Activated CD8-positive, alpha-beta memory T cell treated with anti-CD3 and anti-CD28 coated beads, Interleukin-2, amount 50 U/mL, for 1 hour (primary cell): ENCODE results near the gene POLR2J2.
"Not testable (repeated sequence)": the region's sequence is repeated elsewhere in the genome, so short reads cannot be mapped to it uniquely, and the experiment has no call there.

Experiments used
- DNase-seq: peaks from one replicate; pipeline ENCODE4 v3.0.0-alpha.2; 2020; ENCODE audit errors: extremely low read depth

Gene POLR2J2

DNA sequence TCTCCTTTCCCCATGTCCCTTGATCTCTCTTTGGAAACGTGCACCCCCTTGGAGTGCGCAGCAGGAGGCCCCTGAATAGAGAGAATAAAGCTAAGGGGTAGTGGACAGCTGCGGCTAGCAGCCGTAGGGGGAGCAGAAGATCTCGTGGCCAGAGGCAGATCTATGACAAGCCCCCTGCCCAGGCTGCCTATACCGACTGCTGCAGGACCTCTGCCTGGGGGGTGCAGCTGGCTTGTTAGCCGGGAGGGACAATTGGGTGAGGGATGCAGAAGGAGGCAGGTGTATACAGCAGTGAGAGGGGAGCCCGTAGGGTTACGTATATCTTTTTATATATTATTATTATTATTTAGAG, 469 bp upstream of the POLR2J2 start:
- not testable (repeated sequence) for DNase-seq

DNA sequence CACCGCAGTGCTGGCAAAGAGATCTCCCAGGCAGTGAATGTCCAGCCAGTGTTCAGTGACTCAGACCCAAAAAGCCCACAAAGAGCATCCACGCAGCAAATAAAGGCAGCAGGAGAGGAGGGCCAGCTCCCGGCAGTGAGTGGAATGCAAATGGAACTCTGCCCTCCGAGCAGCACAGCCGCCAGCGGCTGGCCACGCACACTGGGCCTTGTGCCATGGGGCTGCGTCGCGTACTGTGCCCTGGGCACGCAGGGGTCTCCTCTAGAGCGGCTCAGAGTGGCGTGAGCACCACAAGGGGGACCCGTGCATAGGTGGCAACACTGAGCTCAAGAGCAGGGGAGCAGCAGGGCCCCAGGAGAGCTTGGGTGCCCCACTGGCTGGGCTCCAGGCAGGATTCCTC, 3.9 kb downstream of the POLR2J2 start:
- DNase-seq = not testable (repeated sequence)

DNA sequence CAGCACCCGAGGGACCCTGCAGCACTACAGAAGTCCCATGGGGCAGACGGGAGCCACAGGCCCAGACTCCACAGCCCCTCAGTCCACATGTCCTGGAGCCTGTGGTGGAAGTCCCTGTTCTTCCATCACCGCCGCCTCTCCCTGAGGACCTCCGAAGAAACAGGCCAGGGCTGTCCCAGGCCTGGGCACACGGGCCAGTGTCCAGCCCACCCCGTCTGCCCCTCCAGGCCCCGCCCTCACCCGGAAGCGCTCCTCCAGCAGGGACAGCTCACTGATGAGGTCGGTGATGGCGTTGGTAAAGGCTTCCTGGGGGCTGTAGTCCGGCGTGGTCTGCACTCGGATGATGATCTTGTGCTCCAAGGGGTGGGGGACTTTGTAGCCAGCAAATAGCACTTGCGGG, 4.6 kb downstream of the POLR2J2 start:
- DNase-seq = not testable (repeated sequence)

DNA sequence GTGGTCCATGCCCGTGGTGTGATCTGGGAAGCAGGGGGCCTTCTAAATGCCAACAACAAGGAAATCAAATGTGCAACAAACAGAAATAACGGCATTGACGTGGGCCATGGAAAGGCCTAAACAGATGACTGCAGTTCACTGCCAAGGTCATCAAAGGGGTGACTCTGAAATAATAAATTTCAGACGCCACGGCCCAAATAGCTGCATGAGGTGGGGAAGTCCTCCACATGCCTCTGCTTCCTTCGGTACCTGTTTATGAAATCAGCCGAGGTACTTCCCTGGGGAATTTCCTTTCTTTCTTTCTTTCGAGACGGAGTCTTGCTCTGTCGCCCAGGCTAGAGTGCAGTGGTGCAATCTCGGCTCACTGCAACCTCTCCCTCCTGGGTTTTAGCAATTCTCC, 6.7 kb downstream of the POLR2J2 start:
- not testable (repeated sequence) for DNase-seq

DNA sequence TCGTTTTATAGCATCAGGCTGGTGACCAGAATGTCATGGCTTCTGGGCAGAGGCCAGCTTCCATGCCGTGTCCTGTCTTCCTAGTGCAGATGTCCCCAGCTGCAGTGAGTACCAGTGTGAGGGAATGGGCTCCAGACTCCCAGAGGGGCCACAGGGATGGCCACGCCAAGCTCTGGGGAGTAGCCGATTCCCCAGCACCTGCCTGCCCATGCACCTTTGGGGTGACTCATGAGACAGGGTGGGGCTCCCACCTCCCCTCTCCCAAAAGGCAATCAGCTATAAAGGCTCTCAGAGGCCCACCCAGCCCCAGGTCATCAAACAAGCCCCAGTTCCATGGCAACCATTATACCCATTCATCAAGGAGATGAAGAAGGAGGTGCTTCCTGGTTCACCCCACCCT, 21.5 kb downstream of the POLR2J2 start, which contains the start of gene SPDYE2B:
Gene SPDYE2B (plus strand): TSS at position 396 of the 400 bp plus-strand sequence. CDS start 2,030 bp downstream, outside the sequence.
- not testable (repeated sequence) for DNase-seq

DNA sequence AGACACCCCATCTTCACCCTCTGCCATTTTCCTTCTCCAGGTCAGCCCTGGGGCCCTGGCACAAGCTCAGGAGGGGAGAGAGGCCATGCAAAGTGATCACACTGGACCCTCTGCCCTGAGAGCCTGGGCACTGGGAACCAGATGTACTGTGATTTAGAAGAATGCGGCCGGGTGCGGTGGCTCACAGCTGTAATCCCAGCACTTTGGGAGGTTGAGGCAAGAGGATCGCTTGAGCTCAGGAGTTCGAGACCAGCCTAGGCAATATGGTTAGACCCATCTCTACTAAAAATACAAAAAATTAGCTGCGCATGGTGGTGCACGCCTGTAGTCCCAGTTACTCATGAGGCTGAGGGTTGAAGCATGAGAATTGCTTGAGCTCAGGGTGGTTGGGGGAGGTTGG, 23.6 kb downstream of the POLR2J2 start:
- DNase-seq = not testable (repeated sequence)

DNA sequence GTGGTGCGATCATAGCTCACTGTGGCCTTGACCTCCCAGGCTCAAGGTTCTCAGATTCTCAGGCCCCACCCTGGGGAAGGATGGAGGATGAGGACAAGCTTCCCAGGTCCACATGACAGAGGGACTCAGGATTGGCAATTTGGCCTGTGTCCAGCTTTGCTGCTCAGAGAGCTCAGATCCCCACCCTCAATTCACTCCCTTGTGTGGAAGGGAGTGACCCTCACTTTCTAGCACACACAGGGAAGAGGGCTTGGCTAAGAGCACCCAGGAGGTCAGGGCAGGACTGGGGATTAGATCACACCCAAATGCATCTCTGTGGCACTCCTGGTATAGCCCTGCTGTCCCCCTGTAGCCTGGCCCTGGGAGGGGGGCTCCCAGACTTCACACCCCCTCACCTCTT, 28.1 kb downstream of the POLR2J2 start:
- not testable (repeated sequence) for DNase-seq

DNA sequence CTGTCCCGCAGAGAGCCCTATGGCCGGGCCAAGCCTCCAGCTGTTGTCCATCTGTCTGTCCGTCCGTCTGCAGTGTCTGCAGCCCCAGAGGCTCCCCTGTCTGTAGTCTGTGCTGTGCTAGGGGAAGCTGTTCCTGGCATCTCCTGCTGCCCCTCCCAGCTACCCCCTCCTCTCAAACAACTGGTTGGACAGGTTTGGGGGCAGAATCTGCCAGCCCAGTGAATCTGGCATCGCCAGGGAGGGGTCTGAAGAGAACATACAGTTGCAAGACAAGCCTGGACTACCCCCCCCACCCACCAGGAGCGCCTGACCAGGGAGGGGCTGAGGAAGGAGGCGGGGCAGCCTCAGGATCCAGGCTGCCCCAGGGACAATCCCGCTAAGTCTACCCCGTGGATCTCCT, 28.8 kb downstream of the POLR2J2 start, which contains the start of gene UPK3BL1:
Gene UPK3BL1 (minus strand): TSS at position 101 of the 400 bp plus-strand sequence. CDS start 50 bp downstream, at position 51.
- DNase-seq = not testable (repeated sequence)

DNA sequence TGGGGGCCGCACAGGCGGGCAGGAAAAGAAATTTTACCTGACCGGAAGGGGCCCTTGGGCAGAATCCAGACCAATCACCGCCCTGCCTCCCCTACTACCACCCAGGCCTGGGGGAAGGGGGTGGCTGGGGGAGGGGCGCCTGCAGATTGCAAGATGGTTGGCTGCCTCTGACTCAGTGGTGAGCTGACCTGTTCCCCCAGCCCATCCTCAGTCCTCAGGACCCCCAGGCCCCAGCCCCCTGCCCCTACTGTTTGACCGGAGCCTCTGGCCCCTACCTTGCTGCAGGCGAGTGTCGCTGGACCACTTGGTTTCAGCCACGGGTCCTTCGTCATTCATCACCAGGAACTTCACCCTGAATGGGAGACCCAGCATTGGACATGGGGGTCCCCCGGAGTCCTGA, 32.6 kb downstream of the POLR2J2 start:
- not testable (repeated sequence) for DNase-seq

DNA sequence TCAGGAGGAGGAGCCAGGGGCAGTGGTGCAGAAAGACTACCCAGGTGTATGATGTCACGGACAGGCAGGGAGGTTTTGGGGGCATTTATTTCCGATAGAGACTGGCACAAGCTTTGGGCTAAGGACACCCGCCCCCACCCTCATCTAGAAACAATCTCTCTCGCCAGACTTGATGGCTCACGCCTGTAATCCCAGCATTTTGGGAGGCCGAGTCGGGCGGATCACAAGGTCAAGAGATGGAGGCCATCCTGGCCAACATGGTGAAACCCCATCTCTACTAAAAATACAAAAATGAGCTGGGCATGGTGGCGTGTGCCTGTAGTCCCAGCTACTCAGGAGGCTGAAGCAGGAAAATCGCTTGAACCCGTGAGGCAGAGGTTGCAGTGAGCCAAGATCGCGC, 34.5 kb downstream of the POLR2J2 start:
- DNase-seq = not testable (repeated sequence)

DNA sequence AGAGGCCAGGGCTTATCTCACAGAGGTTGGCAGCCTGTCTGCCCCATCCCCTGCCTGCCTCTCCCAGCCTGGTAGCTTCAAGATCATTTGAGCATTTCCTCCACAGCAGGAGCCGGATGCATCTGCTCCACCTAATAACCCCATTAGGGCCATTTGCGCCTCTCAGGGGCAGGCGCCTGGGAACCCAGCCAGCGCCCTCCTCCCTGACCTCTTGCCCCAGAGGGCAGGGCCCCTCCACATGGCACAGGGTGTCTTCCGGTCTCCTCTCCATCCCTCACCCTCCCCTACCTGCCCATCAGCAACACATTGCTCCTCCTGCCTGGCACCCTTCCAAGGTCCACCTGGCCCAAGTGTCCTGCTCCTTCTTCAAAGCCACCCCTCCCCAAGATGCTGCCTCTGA, 36.1 kb downstream of the POLR2J2 start:
- DNase-seq = not testable (repeated sequence)

DNA sequence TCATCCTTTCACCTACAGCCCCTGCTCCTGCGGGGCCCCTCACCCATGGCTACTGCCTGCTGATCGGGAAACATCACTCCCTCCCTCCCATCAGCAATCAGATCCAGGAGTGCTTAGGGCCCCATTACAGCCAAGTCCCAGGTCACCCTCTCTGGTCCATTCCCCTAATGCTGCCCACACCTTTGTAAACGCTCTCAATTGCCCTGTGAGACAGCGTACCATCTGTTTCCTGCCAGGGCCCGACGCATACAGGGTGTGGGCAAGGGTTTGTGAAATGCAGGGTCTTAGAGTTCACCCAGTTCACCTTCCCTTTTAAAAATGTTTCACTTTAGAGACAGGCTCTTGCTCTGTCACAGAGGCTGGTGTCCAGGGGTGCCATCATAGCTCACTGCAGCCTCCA, 37.2 kb downstream of the POLR2J2 start:
- not testable (repeated sequence) for DNase-seq

DNA sequence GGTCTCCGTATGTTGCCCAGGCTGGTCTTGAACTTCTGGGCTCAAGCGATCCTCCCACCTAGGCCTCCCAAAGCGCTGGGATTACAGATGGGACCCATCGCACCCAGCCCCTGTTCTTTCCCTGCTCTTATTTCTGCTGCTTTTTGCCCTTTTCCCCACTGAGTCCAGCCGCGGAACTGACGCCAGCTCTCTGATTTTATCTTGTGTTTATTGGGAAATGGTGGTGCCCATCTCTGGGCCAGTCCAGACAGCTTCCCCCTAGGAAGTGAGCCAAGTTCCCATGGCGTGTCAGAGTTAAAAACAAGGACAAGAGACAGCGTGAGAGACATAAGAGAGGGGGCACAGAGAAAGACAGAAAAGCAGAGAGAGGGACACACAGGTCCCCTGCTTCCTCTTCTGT, 40.8 kb downstream of the POLR2J2 start:
- DNase-seq = not testable (repeated sequence)

DNA sequence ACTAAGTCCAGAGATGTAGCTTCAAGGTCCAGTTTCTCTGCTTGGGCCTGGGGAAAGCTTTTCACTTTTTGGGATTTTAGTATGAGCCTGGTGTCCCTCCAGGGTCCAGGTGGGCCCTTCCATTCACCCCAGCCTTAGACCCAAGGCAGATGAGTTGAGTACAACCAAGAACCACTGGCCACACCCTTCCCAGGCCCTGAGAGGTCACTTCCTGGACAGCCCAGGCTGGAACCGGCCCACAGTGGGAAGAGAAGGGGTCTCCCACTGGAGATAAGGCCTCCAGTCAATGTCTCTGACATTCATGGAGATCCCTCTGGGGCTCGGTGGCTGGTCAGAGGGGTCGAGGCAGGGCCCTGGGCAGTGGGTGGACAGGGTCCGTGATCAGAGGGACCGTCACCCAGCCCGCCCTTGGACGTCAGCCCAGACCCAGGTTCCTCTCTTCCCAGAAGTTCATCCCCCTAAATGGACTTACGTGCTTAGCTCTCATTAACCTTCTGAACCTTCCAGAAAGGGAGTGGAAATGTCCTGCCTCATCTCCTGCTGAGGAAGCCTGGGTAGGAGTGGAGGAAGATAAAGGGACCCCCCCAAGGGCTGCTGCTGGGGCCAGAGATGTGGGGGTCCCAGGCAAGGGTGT, 44.1 kb downstream of the POLR2J2 start:
- not testable (repeated sequence) for DNase-seq

DNA sequence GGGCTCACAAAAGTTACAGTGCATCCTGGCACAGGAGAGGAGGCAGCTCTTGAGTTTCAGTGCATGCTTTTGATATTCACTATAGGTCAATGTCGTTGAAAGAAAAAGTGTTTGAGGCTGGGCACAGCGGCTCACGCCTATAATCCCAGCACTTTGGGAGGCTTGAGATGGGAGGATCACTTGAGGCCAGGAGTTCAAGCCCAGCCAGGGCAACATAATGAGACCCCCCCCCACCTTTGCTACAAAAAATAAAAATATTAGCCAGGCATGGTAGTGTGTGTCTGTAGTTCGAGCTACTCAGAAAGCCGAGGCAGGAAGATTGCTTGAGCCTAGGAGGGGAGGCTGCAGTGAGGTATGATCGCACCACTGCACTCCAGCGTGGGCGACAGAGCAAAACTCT, 53.3 kb downstream of the POLR2J2 start:
- not testable (repeated sequence) for DNase-seq

DNA sequence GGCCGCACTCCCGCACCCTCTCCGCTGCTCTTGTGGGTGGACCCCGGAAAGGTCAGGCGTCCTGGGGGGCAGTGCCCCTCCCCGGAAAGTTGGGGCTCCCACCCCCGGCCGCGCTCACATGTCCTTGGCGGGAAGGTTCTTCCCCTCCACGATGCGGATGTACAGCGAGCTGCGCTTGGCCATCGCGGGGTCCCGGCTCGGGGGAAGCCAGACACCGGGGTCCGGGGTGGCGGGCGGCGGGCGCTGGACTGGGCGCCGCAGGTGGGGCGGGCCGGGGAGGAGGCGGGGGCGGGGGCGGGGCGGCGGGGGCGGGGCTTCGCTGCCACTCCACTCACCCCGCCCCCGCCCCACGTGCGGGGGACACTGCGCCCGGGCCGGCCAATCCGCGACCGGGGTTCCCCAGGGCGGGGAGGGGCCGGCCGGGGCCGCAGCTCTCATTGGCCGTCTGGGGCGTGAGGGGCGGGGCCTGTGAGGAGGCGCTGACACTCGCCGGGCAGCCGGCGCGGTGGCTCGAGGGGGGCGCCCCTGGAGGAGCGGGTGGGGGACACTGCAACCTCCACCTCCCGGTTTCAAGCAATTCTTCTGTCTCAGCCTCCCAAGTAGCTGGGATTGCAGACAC, 54.8 kb downstream of the POLR2J2 start, which contains the start of gene RASA4:
Gene RASA4 (minus strand): TSS at position 250 of the 619 bp plus-strand sequence. CDS start 67 bp downstream, at position 183.
- not testable (repeated sequence) for DNase-seq
